HG03571 (cell line): ENCODE results near the gene CCNF.

Experiments used
- ATAC-seq: cut with Tn5 transposase; IDR thresholded peaks from one replicate; pipeline ENCODE4 v1.9.1; 2021; ENCODE audit not compliant: unreplicated experiment

Gene CCNF

GRCh38 chr16:2456551-2457153 is 27.4 kb downstream of the CCNF start:
- ATAC-seq: no peak

- ATAC-seq: no peak
These were observed 28.0 kb downstream of the CCNF start for GRCh38 chr16:2457267-2457666.

GRCh38 chr16:2457946-2458345 is 28.7 kb downstream of the CCNF start:
- no peak for ATAC-seq

GRCh38 chr16:2458887-2459646 is 29.8 kb downstream of the CCNF start:
- no peak for ATAC-seq

- peak; percentile 82 for ATAC-seq
These were observed 30.6 kb downstream of the CCNF start, which contains the start of gene TEDC2 for GRCh38 chr16:2459647-2460390. Gene TEDC2, plus strand, starts transcription at chr16:2460109. Its CDS starts 36 bp downstream, at chr16:2460145.

- no peak for ATAC-seq
These were observed 31.1 kb downstream of the CCNF start for GRCh38 chr16:2460391-2460713.

GRCh38 chr16:2460916-2461315 is 31.7 kb downstream of the CCNF start:
- no peak for ATAC-seq

- ATAC-seq: no peak
These were observed 33.0 kb downstream of the CCNF start for GRCh38 chr16:2462031-2462866.

GRCh38 chr16:2464333-2464732 is 35.1 kb downstream of the CCNF start:
- ATAC-seq: no peak

- no peak for ATAC-seq
These were observed 36.6 kb downstream of the CCNF start for GRCh38 chr16:2465653-2466415.

GRCh38 chr16:2466667-2467527 is 37.6 kb downstream of the CCNF start:
- ATAC-seq: no peak

- no peak for ATAC-seq
These were observed 38.4 kb downstream of the CCNF start for GRCh38 chr16:2467528-2468232.

GRCh38 chr16:2468233-2468724 is 39.0 kb downstream of the CCNF start:
- ATAC-seq: no peak

GRCh38 chr16:2468725-2469398 is 39.6 kb downstream of the CCNF start:
- ATAC-seq: no peak

GRCh38 chr16:2469399-2470233 is 40.4 kb downstream of the CCNF start:
- ATAC-seq: no peak

GRCh38 chr16:2470234-2470601 is 41.0 kb downstream of the CCNF start:
- no peak for ATAC-seq

- ATAC-seq: no peak
These were observed 41.4 kb downstream of the CCNF start for GRCh38 chr16:2470603-2471015.
